Measurements from ENCODE around the gene ZBED2.
"Not testable (repeated sequence)": the region's sequence is repeated elsewhere in the genome, so short reads cannot be mapped to it uniquely, and the experiment has no call there.

The ZBED2 gene

DNA sequence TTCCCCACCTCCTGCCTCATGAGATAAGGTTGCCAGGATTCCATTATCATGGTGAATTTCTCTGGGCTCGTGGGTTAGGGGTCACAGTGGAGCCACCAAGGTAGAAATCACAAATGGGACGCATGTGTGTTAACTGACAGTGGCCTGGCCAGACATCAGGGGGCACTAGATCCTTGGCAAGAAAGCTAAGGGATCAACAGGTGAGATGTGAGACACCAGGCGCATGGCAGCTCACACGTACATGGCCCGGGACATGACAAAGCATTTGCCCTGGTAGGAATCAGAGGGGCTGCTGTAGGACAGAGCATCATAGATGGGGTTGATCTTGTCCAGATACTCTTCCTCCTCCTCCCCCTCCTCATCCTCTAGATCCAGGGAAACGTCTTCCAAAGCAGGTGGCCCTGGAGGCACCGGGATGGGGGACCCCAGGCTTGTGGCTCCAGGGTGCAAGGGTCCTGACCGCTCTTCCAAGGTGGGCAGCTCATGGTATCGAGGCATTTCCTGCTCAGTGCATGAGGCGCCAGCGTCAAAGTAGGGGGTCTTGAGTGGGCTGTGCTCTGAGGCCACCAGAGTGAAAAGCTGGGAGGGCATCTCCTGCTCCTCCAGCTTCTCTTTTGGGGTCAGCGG is 24.6 kb downstream of the ZBED2 start:
- DNase-seq, result no peak

DNA sequence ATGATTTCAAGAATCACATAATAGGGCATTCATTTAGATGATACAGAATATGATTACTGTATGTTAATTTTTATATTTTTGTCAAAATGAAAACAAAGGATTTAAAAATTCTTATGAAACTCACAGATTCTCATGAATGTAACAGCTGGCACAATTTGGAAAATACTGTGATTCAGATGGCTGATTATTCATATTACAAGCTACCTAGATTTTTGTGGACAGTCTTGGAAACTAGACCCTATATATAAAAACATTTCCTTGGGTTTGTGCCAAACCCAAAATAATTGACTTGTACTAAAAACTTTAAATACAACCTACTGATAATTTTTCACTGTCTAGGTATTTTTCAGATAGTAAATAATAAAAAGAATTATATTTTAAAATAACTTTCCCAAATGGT is 26.2 kb downstream of the ZBED2 start:
- no peak for DNase-seq

DNA sequence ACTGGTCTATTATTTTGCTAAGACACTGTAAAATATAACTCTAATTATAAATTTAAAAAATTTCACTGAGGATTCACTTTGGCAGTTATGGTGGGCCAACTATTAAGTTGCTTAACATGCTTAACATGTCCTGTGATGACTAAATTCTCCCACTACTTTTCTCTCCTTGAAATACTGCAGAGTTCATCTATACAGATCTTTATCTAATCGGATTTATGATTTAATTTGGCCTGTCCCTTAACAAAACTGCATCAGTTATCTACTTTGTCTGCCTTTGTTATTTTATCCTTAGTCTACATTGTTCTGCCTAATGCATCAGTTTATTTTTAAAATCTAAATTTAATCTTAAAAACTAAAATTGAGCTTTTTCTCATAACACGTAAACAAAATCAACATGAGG is 26.8 kb downstream of the ZBED2 start:
- no peak for DNase-seq

DNA sequence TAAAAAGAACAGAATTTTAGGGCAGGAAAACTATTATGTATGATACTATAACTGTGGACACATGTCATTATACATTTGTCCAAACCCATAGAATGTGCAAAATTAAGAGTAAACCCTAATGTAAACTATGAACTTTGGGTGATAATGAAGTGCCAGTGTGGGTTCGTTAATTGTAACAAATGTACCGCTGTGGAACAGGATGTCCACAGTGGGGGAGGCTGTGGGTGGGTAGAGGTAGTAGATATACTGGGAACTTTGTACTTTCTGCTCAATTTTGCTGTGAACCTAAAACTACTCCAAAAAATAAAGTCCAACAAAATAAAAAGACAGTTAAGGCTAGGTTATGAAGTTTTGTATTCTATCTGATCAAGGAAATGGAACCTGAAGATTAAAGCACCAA is 28.3 kb downstream of the ZBED2 start:
- no peak for DNase-seq

DNA sequence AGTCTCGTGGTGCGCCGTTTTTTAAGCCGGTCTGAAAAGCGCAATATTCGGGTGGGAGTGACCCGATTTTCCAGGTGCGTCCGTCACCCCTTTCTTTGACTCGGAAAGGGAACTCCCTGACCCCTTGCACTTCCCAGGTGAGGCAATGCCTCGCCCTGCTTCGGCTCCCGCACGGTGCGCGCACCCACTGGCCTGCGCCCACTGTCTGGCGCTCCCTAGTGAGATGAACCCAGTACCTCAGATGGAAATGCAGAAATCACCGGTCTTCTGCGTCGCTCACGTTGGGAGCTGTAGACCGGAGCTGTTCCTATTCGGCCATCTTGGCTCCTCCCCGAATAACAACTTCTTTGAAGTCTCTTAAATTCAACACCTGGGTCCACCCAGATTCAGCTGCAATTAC is 33.2 kb downstream of the ZBED2 start:
- DNase-seq, result not testable (repeated sequence)

DNA sequence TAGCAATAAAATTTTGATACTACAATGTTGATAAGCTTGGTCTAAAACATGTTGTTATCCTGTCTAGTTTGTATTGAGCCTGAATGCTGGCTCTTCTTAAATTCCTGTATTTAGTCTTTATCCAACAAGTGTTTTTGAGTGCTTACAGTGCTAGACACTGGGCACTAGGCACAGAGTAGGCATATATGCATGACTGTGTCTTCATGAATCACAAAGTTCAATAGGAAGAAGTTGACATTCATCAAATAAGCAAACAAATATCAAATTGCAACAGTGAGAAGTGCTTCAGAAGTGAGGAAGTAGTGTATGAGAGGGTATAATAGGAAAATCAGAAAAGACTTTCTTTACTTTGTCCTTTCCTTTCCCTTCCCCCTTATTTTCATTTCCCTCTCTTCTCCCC is 46.4 kb downstream of the ZBED2 start:
- no peak for DNase-seq

DNA sequence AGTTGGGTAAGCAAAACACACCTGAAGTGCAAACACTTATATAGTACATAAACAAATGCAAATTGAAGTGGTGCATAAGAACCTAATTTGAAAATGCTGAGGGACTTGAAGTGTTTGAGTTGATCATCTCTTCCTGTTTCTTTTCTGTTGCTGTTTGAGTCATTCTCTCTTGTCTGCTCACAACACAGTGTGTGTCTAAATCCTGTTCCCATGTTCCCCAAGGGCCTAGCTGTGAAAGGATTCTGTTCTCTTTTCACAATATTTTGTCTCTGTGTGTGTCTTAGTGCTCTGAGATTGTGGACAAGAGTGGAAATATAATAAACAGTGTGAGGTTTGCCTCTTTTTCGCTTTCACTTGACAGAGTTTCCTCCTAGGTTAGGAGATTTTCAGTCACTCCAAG is 47.1 kb downstream of the ZBED2 start:
- DNase-seq, result no peak

DNA sequence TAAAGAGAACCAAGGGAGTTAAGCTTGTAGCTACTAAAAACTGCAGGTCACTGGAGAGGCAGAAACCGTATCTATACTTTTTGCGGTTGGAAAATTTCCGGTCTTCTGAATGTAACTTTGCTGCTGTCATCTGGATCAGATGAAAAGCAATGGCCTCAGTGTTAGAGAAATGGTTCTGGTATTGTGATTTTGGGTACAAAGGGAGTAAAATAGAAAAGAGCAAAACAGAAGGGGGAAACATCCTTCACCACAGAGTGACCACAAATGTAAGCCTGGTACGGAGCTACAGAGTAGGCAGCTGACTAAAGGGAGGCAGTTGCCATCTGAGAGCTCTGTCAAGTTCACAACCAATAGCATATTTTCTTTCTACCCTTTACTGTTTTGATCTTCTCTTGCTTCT is 47.5 kb downstream of the ZBED2 start:
- no peak for DNase-seq

DNA sequence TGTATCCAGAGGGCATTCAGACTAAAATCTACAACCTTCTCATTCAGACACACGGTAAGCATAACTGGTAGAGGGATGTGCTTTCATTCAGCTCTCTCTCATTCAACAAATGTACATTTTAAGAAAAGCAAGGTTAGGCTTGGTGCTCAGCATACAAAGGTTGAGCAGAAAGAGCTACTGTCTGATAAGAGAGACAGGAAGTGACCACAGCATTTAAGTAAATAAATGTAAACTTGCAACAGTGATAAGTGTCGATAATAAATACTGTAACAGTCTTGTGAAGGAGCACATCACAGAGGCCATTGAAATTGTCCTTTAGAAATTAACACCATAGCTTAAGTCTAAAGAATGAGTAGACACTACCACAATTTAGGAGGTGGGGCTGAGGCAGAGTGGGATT is 49.8 kb downstream of the ZBED2 start:
- DNase-seq, result no peak
